K562 (cell line): Measurements from ENCODE around the gene IL2RG. TPM values are rescaled to one million over a fixed set of nuclear protein-coding genes. Genes with fewer than 3 reads are reported as not detected.

Experiments
- CBFA2T3 ChIP-seq: fragments of 450-650 bp; IDR thresholded peaks from 2 replicates; pipeline ENCODE4 v1.6.1; 2017
- MLX ChIP-seq, 2 experiments: fragments of 450-650 bp in 1 of 2; sonication (generic) in 1 of 2; formaldehyde crosslinking; conservative IDR thresholded peaks; 2 replicates each; pipeline versions ENCODE4 v1.4.0 to v1.8.1; 2020 to 2022; ENCODE audit warnings: mild to moderate bottlenecking in 1 of 2, missing genetic modification reagents in 1 of 2
- PHB ChIP-seq: fragments of 250-450 bp; sonication (Bioruptor Pico); IDR thresholded peaks from 2 replicates; pipeline ENCODE4 v1.5.0; 2021
- PML ChIP-seq: IDR thresholded peaks from 2 replicates; pipeline ENCODE4 v1.6.1; 2012; ENCODE audit warnings: low read length, inconsistent platforms
- RCOR1 ChIP-seq, 2 experiments: IDR thresholded peaks; 2 replicates each; pipeline ENCODE4 v1.6.1; 2012; ENCODE audit warnings: low read depth in 2 of 2, low read length in 2 of 2, borderline replicate concordance in 1 of 2, improper control_type of control experiment in 1 of 2
- REST ChIP-seq, 2 experiments: fragments of 450-650 bp; formaldehyde crosslinking in 1 of 2; IDR thresholded peaks; 2 replicates each; pipeline versions ENCODE4 v1.4.0 to v1.6.1; 2014 to 2020; ENCODE audit warnings: mild to moderate bottlenecking in 2 of 2, borderline replicate concordance in 1 of 2, low read depth in 1 of 2
- XRCC3 ChIP-seq: fragments of 450-650 bp; IDR thresholded peaks from 2 replicates; pipeline ENCODE4 v1.6.1; 2017; ENCODE audit warnings: mild to moderate bottlenecking, moderate library complexity
- YY1 ChIP-seq, 3 experiments: IDR thresholded peaks; 2 replicates each; pipeline ENCODE4 v1.6.1; 2011; ENCODE audit warnings: low read length in 2 of 3, mild to moderate bottlenecking in 2 of 3, moderate library complexity in 2 of 3, borderline replicate concordance in 1 of 3, control low read depth in 1 of 3, low read depth in 1 of 3; ENCODE audit not compliant: insufficient read depth in 3 of 3, insufficient replicate concordance in 2 of 3, control insufficient read depth in 1 of 3, insufficient read length in 1 of 3; ENCODE audit errors: extremely low read depth in 1 of 3
- polyA plus RNA-seq, 8 experiments: library from polyadenylated mRNA; depleted of rRNA in 4 of 8; stranded (reverse) in 5 of 8; unstranded in 3 of 8; fragments of >200 nt; fragmentation: Nextera tagmentation in 2 of 8; fragmentation: Illumina TruSeq in 1 of 8; extraction: Ambion mirVana in 2 of 8; extraction: Trizol in 1 of 8; gene quantifications; 2 replicates each; pipeline versions ENCODE4 v1.2.1 to v1.2.3, GENCODE V29; 2011 to 2014; ENCODE audit warnings: inconsistent platforms in 1 of 8, missing spikeins in 1 of 8
- total RNA-seq, 7 experiments: library from RNA; depleted of rRNA in 6 of 7; stranded (reverse); fragments of >200 nt in 6 of 7; fragmentation: Illumina TruSeq in 2 of 7; extraction: Trizol in 2 of 7; gene quantifications; 2 replicates each; pipeline versions ENCODE4 v1.2.1 to v1.2.3, GENCODE V29; 2011 to 2021; ENCODE audit warnings: low replicate concordance in 1 of 7

The IL2RG gene
- total and polyA plus RNA-seq, 9 of the 15 experiments (the other 6 are each of a cell fraction or from before 2014, with no cell fraction given): 5.5 to 55.4 (median 19.7) TPM

- no peak for TF ChIP-seq YY1 (IDR thresholded peaks at IDR 0.05; ENCODE audit: borderline replicate concordance in 1 of 3, control insufficient read depth in 1 of 3, extremely low read depth in 1 of 3, insufficient read depth in 3 of 3, insufficient read length in 1 of 3, insufficient replicate concordance in 2 of 3, low read depth in 1 of 3, low read length in 2 of 3)
- no peak for TF ChIP-seq PHB
- peak in 1 of 2 experiments; percentile 20; a peak in 1 of 4 replicates for TF ChIP-seq RCOR1 (IDR thresholded peaks at IDR 0.05; ENCODE audit: borderline replicate concordance in 1 of 2, low read depth in 2 of 2, low read length in 2 of 2)
- no peak; the same call in 1 of the 2 replicates for TF ChIP-seq PML
- TF ChIP-seq XRCC3: no peak
- TF ChIP-seq MLX (CRISPR knock-in tag; conservative IDR thresholded peaks at IDR 0.05): no peak
- TF ChIP-seq CBFA2T3: peak; percentile 89
- 0 out of 2 replicates have a peak, but pooled peaks have one; percentile 4 for TF ChIP-seq REST (IDR thresholded peaks at IDR 0.05; ENCODE audit: borderline replicate concordance)
- no peak for TF ChIP-seq REST (CRISPR knock-in tag; IDR thresholded peaks at IDR 0.05; ENCODE audit: low read depth)
Observed at GRCh38 chrX:71095033-71095432, 16.3 kb downstream of the IL2RG start (continued).
